ENCODE measurements around the gene GLOD5.

- TF ChIP-seq CTCF (IDR thresholded peaks at IDR 0.05) (no peak), POLR2A (IDR thresholded peaks at IDR 0.05) (no peak)
These were observed 16.3 kb upstream of the GLOD5 start for GRCh38 chrX:48745222-48745621.
